Astrocyte (in vitro differentiated cells and primary cell): ENCODE results near the gene RAP1GAP. TPM values are rescaled to one million over a fixed set of nuclear protein-coding genes. Genes with fewer than 3 reads are reported as not detected.

Experiments
- DNase-seq: peaks from one replicate; pipeline ENCODE4 v3.0.0-alpha.2; 2010; ENCODE audit warnings: low read depth
- FAIRE-seq: peaks from 2 replicates; lab custom pipeline; 2011; peaks lifted over from hg19 to GRCh38; lab: Jason Lieb, UNC
- H2AFZ ChIP-seq: 2 replicates; pipeline ENCODE4 v1.6.0; 2012; ENCODE audit warnings: low read depth, low read length, inconsistent platforms
- H3K27ac ChIP-seq: 2 replicates; pipeline ENCODE4 v1.5.1; 2011; ENCODE audit warnings: low read depth, low read length, inconsistent platforms
- H3K27me3 ChIP-seq: 2 replicates; pipeline ENCODE4 v1.6.0; 2011; ENCODE audit warnings: low read length, inconsistent platforms; ENCODE audit not compliant: insufficient read depth
- H3K36me3 ChIP-seq: 2 replicates; pipeline ENCODE4 v1.5.1; 2011; ENCODE audit warnings: low read length, inconsistent platforms; ENCODE audit not compliant: insufficient read depth
- H3K4me1 ChIP-seq: 2 replicates; pipeline ENCODE4 v1.5.1; 2011; ENCODE audit warnings: low read length, inconsistent platforms; ENCODE audit not compliant: insufficient read depth
- H3K4me2 ChIP-seq: 2 replicates; pipeline ENCODE4 v1.6.0; 2012; ENCODE audit warnings: low read length, inconsistent platforms
- H3K4me3 ChIP-seq: 2 replicates; pipeline ENCODE4 v1.5.1; 2011; ENCODE audit warnings: low read depth, mild to moderate bottlenecking, low read length, inconsistent platforms; ENCODE audit not compliant: insufficient read depth
- H3K79me2 ChIP-seq: 2 replicates; pipeline ENCODE4 v1.6.0; 2012; ENCODE audit warnings: mild to moderate bottlenecking, low read length, inconsistent platforms; ENCODE audit not compliant: insufficient read depth
- H3K9ac ChIP-seq: 2 replicates; pipeline ENCODE4 v1.6.0; 2012; ENCODE audit warnings: mild to moderate bottlenecking, low read length, inconsistent platforms
- H3K9me3 ChIP-seq: 2 replicates; pipeline ENCODE4 v1.5.1; 2012; ENCODE audit warnings: low read depth, mild to moderate bottlenecking, low read length, inconsistent platforms; ENCODE audit not compliant: insufficient read depth
- H4K20me1 ChIP-seq: 2 replicates; pipeline ENCODE4 v1.6.0; 2012; ENCODE audit warnings: low read length, inconsistent platforms; ENCODE audit not compliant: insufficient read depth
- H3K27ac Mint-ChIP-seq: one replicate; pipeline ENCODE4 v1.8.0; 2021; ENCODE audit warnings: mild to moderate bottlenecking, mixed read lengths; ENCODE audit not compliant: unreplicated experiment
- H3K27me3 Mint-ChIP-seq: one replicate; pipeline ENCODE4 v1.8.0; 2021; ENCODE audit warnings: low read depth, mixed read lengths; ENCODE audit not compliant: unreplicated experiment
- H3K36me3 Mint-ChIP-seq: one replicate; pipeline ENCODE4 v1.8.0; 2021; ENCODE audit warnings: low read depth, mixed read lengths; ENCODE audit not compliant: unreplicated experiment
- H3K4me1 Mint-ChIP-seq: one replicate; pipeline ENCODE4 v1.8.0; 2021; ENCODE audit warnings: low read depth, mixed read lengths; ENCODE audit not compliant: unreplicated experiment
- H3K4me3 Mint-ChIP-seq: one replicate; pipeline ENCODE4 v1.8.0; 2021; ENCODE audit warnings: mild to moderate bottlenecking, moderate library complexity, mixed read lengths; ENCODE audit not compliant: unreplicated experiment
- H3K9me3 Mint-ChIP-seq: one replicate; pipeline ENCODE4 v1.8.0; 2021; ENCODE audit warnings: mild to moderate bottlenecking, mixed read lengths; ENCODE audit not compliant: unreplicated experiment
- EZH2 ChIP-seq: IDR thresholded peaks from 2 replicates; pipeline ENCODE4 v1.6.1; 2012; ENCODE audit warnings: mild to moderate bottlenecking, low read length, inconsistent platforms; ENCODE audit not compliant: insufficient read depth
- total RNA-seq: library from RNA; stranded (reverse); gene quantifications from 2 replicates; pipeline ENCODE4 v1.2.1, GENCODE V29; 2021
- TF ChIP-seq, protein P1 (sequence below): IDR thresholded peaks from 2 replicates; pipeline ENCODE4 v1.5.1; 2011; ENCODE audit warnings: low read depth, mild to moderate bottlenecking, inconsistent platforms, low read length, moderate library complexity; ENCODE audit not compliant: insufficient read depth

RAP1GAP gene
- total RNA-seq, 1 donor from 2014 or later, result 3.2 TPM

DNA sequence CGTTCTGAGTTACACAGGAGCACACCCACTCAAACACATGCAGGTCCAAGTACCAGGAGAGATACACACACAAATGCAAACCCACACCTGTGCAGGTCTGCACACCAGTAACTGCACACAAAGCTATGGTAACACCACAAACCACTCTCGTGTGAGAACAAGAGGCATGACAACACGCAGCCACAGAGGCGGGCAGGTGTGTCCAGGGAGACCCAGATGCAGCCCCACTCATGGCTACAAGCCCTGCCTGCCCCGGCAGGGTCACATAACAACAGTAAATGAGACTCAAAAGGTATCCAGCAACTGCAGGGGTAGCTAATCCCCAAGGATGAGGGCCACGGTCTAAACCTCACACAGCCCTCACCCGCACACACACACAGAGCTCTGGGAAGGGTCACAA is 48.1 kb downstream of the RAP1GAP start:
- no peaks in the 10 kb centered on the region for H3K4me1 ChIP-seq
- Mint-ChIP-seq H3K9me3 (no peaks in the 10 kb centered on the region), H3K36me3 (peaks cover 8% of the 10 kb centered on the region), H3K4me3 (peak overlapping the region; percentile 76), H3K27me3 (peaks cover 36% of the 10 kb centered on the region), H3K4me1 (peaks cover 2% of the 10 kb centered on the region), H3K27ac (no peak overlapping the region)
- H4K20me1 ChIP-seq, result peaks cover 5% of the 10 kb centered on the region
- FAIRE-seq, result no peak
- peaks cover 13% of the 10 kb centered on the region for H3K27me3 ChIP-seq
- H3K36me3 ChIP-seq, result no peaks in the 10 kb centered on the region
- TF ChIP-seq EZH2, result no peak
- TF ChIP-seq, protein P1, sequence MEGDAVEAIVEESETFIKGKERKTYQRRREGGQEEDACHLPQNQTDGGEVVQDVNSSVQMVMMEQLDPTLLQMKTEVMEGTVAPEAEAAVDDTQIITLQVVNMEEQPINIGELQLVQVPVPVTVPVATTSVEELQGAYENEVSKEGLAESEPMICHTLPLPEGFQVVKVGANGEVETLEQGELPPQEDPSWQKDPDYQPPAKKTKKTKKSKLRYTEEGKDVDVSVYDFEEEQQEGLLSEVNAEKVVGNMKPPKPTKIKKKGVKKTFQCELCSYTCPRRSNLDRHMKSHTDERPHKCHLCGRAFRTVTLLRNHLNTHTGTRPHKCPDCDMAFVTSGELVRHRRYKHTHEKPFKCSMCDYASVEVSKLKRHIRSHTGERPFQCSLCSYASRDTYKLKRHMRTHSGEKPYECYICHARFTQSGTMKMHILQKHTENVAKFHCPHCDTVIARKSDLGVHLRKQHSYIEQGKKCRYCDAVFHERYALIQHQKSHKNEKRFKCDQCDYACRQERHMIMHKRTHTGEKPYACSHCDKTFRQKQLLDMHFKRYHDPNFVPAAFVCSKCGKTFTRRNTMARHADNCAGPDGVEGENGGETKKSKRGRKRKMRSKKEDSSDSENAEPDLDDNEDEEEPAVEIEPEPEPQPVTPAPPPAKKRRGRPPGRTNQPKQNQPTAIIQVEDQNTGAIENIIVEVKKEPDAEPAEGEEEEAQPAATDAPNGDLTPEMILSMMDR, result no peak
- H3K79me2 ChIP-seq, result no peaks in the 10 kb centered on the region
- no peak overlapping the region for H3K9ac ChIP-seq
- DNase-seq, result no peak
- H3K4me2 ChIP-seq, result no peak overlapping the region
- H3K27ac ChIP-seq, result no peak overlapping the region
- no peaks in the 10 kb centered on the region for H3K9me3 ChIP-seq
- H2AFZ ChIP-seq, result no peak overlapping the region
- no peak overlapping the region for H3K4me3 ChIP-seq

DNA sequence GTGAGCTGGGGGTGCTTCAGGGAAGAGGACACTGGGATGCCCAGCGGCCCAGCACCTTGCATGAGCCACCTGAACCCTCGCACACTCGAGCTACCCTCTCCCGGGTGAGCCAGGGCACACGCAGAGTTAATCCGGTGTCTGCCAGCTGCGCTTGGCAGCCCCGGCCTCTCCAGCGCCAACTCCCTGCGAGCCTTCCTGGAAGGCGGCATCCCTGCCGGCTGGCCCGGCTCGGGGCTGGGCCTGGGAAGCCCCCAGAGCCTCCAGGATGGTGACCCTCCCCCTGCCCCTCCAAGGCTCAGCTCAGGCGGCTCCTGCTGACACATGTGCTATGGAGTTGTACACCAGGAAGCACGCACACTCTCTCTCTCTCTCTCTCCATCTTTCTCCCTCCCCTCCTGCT is 48.7 kb downstream of the RAP1GAP start:
- TF ChIP-seq EZH2, result no peak
- TF ChIP-seq, protein P1, result no peak

DNA sequence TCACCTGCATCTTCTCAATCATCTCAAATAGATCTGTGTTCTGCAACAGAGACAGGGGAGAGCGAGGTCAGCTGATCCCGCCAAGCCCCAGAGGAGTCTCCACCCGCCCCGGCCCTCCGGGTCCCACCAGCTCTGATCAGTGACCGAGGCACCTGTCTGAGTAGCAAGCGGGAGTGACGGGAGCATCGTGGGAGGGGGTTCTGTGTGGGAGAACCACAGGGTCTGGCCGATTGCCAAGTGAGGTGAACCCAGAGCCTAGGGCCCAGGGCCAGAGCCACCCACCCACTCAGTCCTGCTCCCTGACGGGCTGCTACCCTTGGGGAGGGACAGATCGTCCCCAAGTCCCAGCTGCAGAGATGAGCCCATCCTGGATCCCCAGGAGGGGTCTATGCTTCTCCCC is 49.1 kb downstream of the RAP1GAP start:
- H3K36me3 ChIP-seq, result no peaks in the 10 kb centered on the region
- DNase-seq (no peak), FAIRE-seq (no peak)
- peaks cover 13% of the 10 kb centered on the region for H3K27me3 ChIP-seq
- no peaks in the 10 kb centered on the region for H3K79me2 ChIP-seq
- Mint-ChIP-seq H3K36me3 (peaks cover 8% of the 10 kb centered on the region), H3K9me3 (no peaks in the 10 kb centered on the region), H3K27ac (no peak overlapping the region), H3K27me3 (peaks cover 35% of the 10 kb centered on the region), H3K4me1 (peaks cover 2% of the 10 kb centered on the region), H3K4me3 (no peak overlapping the region)
- TF ChIP-seq, protein P1, result no peak
- TF ChIP-seq EZH2, result no peak
- no peak overlapping the region for H3K27ac ChIP-seq
- H3K4me3 ChIP-seq, result no peak overlapping the region
- H2AFZ ChIP-seq, result no peak overlapping the region
- no peak overlapping the region for H3K9ac ChIP-seq
- H4K20me1 ChIP-seq, result peaks cover 5% of the 10 kb centered on the region
- no peak overlapping the region for H3K4me2 ChIP-seq
- no peaks in the 10 kb centered on the region for H3K4me1 ChIP-seq
- no peaks in the 10 kb centered on the region for H3K9me3 ChIP-seq

More for the DNA sequence above, 48.7 kb downstream of the RAP1GAP start:
- DNase-seq, result no peak
- Histone ChIP-seq H3K27ac (no peak overlapping the region), H3K36me3 (no peaks in the 10 kb centered on the region), H3K4me1 (no peaks in the 10 kb centered on the region), H3K4me2 (no peak overlapping the region), H3K9ac (no peak overlapping the region), H3K4me3 (no peak overlapping the region), H2AFZ (no peak overlapping the region), H4K20me1 (peaks cover 5% of the 10 kb centered on the region), H3K79me2 (no peaks in the 10 kb centered on the region), H3K9me3 (no peaks in the 10 kb centered on the region), H3K27me3 (peaks cover 13% of the 10 kb centered on the region)
- H3K36me3 Mint-ChIP-seq, result peaks cover 8% of the 10 kb centered on the region
- peaks cover 2% of the 10 kb centered on the region for H3K4me1 Mint-ChIP-seq
- no peaks in the 10 kb centered on the region for H3K9me3 Mint-ChIP-seq
- no peak for FAIRE-seq
- H3K4me3 Mint-ChIP-seq, result no peak overlapping the region
- H3K27me3 Mint-ChIP-seq, result peaks cover 34% of the 10 kb centered on the region
- no peak overlapping the region for H3K27ac Mint-ChIP-seq
